Kidney epithelial cell (primary cell): ENCODE results near the gene WDR93. TPM values are rescaled to one million over a fixed set of nuclear protein-coding genes. Genes with fewer than 3 reads are reported as not detected.
A peak's percentile ranks its signal among the peaks of the same experiment; 100 is the strongest.

Source experiments
- DNase-seq: peaks from one replicate; pipeline ENCODE4 v3.0.0-alpha.2; 2010; ENCODE audit warnings: low read depth
- H3K27me3 ChIP-seq: 2 replicates; pipeline ENCODE4 v1.6.0; 2011; ENCODE audit warnings: low read length; ENCODE audit not compliant: control insufficient read depth, insufficient read depth
- H3K36me3 ChIP-seq: 2 replicates; pipeline ENCODE4 v1.5.1; 2011; ENCODE audit warnings: low read length; ENCODE audit not compliant: control insufficient read depth, insufficient read depth
- H3K4me3 ChIP-seq: 2 replicates; pipeline ENCODE4 v1.5.1; 2011; ENCODE audit warnings: low read depth, mild to moderate bottlenecking, control low read depth, low read length
- total RNA-seq: library from RNA; depleted of rRNA; stranded (reverse); fragments of >200 nt; gene quantifications from 2 replicates; pipeline ENCODE4 v1.2.3, GENCODE V29; 2015
- TF ChIP-seq, protein P1 (sequence below): IDR thresholded peaks from 2 replicates; pipeline ENCODE4 v1.5.1; 2011; ENCODE audit warnings: mild to moderate bottlenecking, moderate library complexity, low read length, control low read depth, inconsistent platforms; ENCODE audit not compliant: insufficient read depth, poor library complexity, severe bottlenecking

The WDR93 gene
- total RNA-seq, 1 donor from 2014 or later, result 0.25 TPM

DNA sequence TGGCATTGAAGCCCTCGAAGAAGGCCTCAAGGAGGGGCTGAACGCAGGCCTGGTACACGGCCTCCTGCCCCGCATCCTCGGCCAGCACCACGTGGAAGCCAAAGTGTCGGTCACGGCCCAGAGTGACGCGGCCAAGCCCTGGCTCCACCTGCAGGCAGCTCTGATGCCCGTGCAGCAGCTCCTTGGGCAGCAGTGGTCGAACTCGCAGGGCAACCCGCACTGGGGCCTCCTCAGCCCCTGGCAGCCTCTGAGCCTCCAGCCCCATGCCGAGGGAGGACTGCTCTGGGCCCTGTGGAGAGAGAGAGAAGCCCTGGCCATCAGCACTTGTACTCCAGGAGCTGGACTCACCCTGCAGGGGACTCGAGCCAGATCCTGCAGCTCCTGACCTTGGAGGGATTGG is 37.9 kb upstream of the WDR93 start:
- Histone ChIP-seq H3K4me3 (no peak overlapping the region), H3K36me3 (no peaks in the 10 kb centered on the region), H3K27me3 (no peaks in the 10 kb centered on the region)
- TF ChIP-seq, protein P1, sequence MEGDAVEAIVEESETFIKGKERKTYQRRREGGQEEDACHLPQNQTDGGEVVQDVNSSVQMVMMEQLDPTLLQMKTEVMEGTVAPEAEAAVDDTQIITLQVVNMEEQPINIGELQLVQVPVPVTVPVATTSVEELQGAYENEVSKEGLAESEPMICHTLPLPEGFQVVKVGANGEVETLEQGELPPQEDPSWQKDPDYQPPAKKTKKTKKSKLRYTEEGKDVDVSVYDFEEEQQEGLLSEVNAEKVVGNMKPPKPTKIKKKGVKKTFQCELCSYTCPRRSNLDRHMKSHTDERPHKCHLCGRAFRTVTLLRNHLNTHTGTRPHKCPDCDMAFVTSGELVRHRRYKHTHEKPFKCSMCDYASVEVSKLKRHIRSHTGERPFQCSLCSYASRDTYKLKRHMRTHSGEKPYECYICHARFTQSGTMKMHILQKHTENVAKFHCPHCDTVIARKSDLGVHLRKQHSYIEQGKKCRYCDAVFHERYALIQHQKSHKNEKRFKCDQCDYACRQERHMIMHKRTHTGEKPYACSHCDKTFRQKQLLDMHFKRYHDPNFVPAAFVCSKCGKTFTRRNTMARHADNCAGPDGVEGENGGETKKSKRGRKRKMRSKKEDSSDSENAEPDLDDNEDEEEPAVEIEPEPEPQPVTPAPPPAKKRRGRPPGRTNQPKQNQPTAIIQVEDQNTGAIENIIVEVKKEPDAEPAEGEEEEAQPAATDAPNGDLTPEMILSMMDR, result no peak
- DNase-seq, result no peak

DNA sequence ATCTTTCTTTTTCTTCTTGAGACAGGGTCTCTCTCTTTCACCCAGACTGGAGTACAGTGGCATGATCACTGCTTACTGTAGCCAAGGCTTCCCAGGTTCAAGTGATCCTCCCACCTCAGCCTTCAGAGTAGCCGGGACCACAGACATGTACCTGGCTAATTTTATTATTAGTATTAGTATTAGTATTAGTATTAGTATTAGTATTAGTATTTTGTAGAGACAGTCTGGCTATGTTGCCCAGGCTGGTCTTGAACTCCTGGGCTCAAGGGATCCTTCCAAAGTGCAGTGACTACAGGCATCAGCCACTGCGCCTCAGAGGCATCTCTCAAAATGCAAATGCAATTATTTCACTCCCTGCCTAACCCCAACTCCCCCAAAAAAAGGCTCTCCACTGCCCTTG is 37.0 kb upstream of the WDR93 start:
- TF ChIP-seq, protein P1, result no peak
- no peak overlapping the region for H3K4me3 ChIP-seq
- no peaks in the 10 kb centered on the region for H3K27me3 ChIP-seq
- no peak for DNase-seq
- no peaks in the 10 kb centered on the region for H3K36me3 ChIP-seq

DNA sequence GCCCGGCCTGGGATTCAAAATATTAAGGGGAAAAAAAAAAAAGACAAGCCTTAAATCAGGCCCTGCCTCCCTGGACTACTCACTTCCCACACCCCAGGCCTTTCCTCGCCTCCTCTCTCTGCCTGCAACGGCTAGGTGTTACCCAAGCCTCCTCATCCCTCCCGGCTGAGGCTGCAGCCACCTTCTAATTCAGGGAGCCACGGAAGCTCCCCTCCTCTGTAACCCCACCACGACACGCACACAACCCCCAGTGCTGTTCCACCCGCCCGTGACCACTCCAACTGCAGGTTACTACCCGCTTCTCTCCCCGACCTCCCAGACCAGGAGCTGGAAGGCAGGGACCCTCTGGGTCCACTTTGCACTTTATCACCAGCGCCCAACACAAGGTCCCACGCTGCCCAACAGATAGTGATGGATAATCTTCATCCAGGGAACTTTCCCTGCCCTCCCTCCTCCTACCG is 36.3 kb upstream of the WDR93 start:
- H3K27me3 ChIP-seq, result no peaks in the 10 kb centered on the region
- no peak for DNase-seq
- TF ChIP-seq, protein P1, result no peak
- H3K4me3 ChIP-seq, result peak overlapping the region; percentile 74
- no peaks in the 10 kb centered on the region for H3K36me3 ChIP-seq

DNA sequence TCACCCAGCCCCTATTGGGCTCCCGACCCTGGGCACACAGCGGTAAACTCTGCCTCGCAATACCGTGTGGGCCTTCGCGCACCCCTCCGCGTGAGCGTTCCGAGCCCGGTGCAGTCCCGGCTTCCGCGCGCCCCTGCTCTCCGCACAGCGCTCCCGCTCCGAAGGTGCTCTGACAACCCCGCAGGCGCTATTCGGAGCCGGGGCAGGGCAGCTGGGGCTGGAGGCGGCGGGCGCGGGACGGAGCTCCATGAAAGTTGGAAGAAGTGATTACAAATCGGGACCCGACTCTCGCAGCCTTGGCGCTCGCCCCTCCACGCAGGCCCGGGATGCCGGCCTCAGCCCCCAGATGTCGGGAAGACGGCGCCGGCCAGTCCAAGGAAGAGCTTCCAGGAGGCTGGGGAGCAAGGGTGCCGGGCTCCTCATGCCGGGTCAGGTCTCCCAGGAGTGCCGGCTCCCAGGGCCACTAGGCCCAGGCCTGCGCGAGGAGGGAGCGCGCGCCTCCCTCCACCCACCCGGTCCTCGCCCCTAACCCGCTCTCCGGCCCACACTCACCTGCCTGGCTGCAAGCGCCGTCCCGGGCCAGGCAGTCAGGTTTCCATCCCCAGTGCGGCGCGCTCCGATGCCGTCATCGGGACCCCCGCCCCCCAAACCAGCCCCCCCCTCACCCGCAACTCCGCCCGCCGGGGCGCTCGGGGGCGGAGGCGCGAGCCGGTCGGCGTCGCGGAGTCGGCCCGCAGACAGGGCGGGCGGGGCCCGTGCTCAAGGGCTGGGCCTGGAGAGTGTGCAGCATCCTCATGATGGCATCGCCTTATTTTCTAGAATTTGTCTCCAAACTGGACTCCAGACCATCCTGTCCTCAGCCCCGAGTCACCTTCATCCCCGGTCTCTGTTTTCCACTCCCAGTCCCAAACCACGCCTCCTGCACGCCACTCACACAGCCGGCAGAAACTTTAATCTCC is 35.5 kb upstream of the WDR93 start, which contains the start of gene KIF7:
KIF7 (minus strand) TSS at position 621 of the 959 bp plus-strand sequence. CDS start 2,537 bp downstream, outside the sequence.
- TF ChIP-seq, protein P1, result no peak
- Histone ChIP-seq H3K4me3 (peak within 1 kb of the TSS; percentile 74), H3K27me3 (no peaks in the 10 kb centered on the region), H3K36me3 (no peaks in the 10 kb centered on the region)
- no peak for DNase-seq

DNA sequence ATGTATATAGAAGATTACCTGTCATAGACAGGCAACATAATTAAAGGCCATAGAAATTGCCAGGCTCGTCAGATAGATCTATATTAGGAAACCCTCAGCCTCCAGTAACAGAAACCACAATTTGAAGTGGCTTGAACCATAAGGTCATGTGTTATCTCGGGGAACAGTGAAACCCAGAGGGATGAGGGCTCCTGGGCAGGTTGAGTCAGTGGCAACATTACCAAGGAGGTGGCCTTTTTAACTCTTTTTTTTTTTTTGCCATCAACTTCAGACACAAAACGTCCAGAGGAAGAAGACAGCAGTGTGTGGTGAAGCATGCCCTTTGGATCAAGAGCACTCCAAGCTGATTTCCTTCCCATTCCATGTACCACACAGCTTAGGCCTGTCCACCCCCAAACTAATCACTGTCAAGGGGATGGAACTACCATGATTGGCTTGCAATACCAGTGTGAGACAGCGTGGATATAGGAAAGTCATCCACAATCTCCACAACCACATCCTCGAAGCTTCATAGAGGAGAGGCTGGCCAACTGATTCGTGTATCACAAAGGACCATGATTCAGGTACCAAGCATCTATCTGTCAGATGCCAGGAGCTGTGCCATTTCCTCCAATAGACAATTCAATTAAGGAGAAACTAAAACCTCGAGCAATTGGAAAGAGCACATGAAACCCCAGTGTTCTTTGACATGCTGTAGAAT is 34.3 kb upstream of the WDR93 start:
- Histone ChIP-seq H3K36me3 (no peaks in the 10 kb centered on the region), H3K4me3 (no peak overlapping the region)
- no peak for DNase-seq

More for the DNA sequence above, 34.3 kb upstream of the WDR93 start:
- no peaks in the 10 kb centered on the region for H3K27me3 ChIP-seq
- TF ChIP-seq, protein P1, result no peak
